Kidney (tissue), 14 donors: Measurements from ENCODE around the gene KIF4A. TPM values are rescaled to one million over a fixed set of nuclear protein-coding genes. Genes with fewer than 3 reads are reported as not detected.
"Not testable (repeated sequence)": the region's sequence is repeated elsewhere in the genome, so short reads cannot be mapped to it uniquely, and the experiment has no call there.

Experiments
- DNase-seq, 5 donors: peaks; one replicate each; pipeline ENCODE4 v3.0.0-alpha.2; 2013 to 2020
- FAIRE-seq: peaks from 2 replicates; lab custom pipeline; 2012; peaks lifted over from hg19 to GRCh38; lab: Jason Lieb, UNC
- H3K27ac ChIP-seq, 2 donors: one replicate each; pipeline ENCODE4 v1.7.0; 2013; ENCODE audit warnings: low read depth in 2 of 2, low read length in 2 of 2, inconsistent platforms in 1 of 2
- H3K27me3 ChIP-seq: one replicate; pipeline ENCODE4 v1.7.1; 2013; ENCODE audit warnings: low read length, inconsistent platforms; ENCODE audit not compliant: control insufficient read depth, insufficient read depth
- H3K36me3 ChIP-seq, 3 donors: one replicate each; pipeline versions ENCODE4 v1.7.0 to v1.7.1; 2013; ENCODE audit warnings: low read length in 3 of 3, control low read depth in 1 of 3, inconsistent platforms in 1 of 3; ENCODE audit not compliant: insufficient read depth in 3 of 3, control insufficient read depth in 2 of 3
- H3K4me1 ChIP-seq, 3 donors: one replicate each; pipeline versions ENCODE4 v1.7.0 to v1.7.1; 2013; ENCODE audit warnings: low read length in 3 of 3, inconsistent platforms in 1 of 3, low read depth in 1 of 3; ENCODE audit not compliant: control insufficient read depth in 2 of 3, insufficient read depth in 2 of 3
- H3K4me3 ChIP-seq, 3 donors: one replicate each; pipeline versions ENCODE4 v1.7.0 to v1.8.1; 2013; ENCODE audit warnings: low read length in 3 of 3, control low read depth in 1 of 3, inconsistent platforms in 1 of 3
- H3K9ac ChIP-seq, 3 donors: one replicate each; pipeline versions ENCODE4 v1.7.0 to v1.7.1; 2013; ENCODE audit warnings: low read length in 3 of 3, control low read depth in 1 of 3, inconsistent platforms in 1 of 3
- H3K9me3 ChIP-seq, 3 donors: one replicate each; pipeline versions ENCODE4 v1.7.0 to v1.7.1; 2013; ENCODE audit warnings: low read length in 3 of 3, control low read depth in 1 of 3, inconsistent platforms in 1 of 3; ENCODE audit not compliant: control insufficient read depth in 2 of 3, insufficient read depth in 1 of 3
- CTCF ChIP-seq: IDR thresholded peaks from 3 replicates; pipeline ENCODE4 v1.5.1; 2012; ENCODE audit warnings: mild to moderate bottlenecking, moderate library complexity, borderline replicate concordance; ENCODE audit not compliant: insufficient read depth; ENCODE audit errors: extremely low read depth
- intact Hi-C: fragments of 100-400 bp; cut with DNase I; formaldehyde crosslinking; loops from one replicate; pipeline ENCODE4 v1.11.1; 2022
- polyA plus RNA-seq: library from polyadenylated mRNA; stranded (reverse); fragments of 350-450 nt; fragmentation: Illumina TruSeq; extraction: RNeasy Lipid Tissue Mini Kit (QIAGEN cat#74804); gene quantifications from one replicate; pipeline ENCODE4 v1.2.3, GENCODE V29; 2014; ENCODE audit warnings: low read depth, low replicate concordance; ENCODE audit not compliant: insufficient read depth
- total RNA-seq: library from RNA; stranded (reverse); fragmentation: NEBNext Ultra II Directional; extraction: Animal tissue kit (Norgen Biotek cat#: 25700); gene quantifications from one replicate; pipeline ENCODE4 v1.2.1, GENCODE V29; 2021
- donor health status: control.
- donor health status: control.
- donor health status: control.
- donor health status: control.
- donor health status: control.
- donor health status: DM: yes; HTN: yes; CAD: no.
- donor health status: Normal renal cell carcinoma (clear cell type).

Gene KIF4A
- total and polyA plus RNA-seq, 2 donors from 2014 or later, result 0.13 to 0.35 TPM

DNA sequence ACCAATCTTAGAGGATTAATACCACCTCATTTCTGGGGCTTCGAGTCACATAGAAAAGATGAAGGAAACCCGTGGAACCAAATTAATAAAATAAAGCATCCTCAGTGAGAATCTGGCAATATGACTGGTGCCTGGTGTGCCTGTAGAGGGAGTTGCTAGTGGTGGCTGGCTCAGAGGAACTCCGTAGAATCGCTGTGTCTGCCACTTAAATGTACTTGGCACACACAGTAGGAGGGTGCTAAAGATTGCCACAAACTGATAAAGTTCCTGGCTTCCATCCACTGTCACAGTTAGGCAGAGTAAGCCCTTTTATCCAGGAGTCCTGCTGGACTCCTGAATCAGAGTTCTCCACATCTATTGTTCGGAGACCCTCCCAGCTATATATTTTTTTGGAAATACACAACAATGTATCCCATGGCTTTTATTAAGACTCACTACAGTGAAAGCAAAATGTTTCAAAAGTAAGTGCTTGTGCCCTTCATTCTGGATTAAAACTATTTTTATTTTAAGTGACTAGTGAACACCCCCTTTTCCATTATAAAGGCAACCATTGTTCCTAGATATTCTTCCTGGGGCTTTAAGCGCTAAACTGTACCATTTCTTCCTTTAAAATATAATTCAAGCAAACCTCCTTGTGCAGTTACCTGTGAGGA lies 56.6 kb downstream of the KIF4A start:
- intact Hi-C loops, result no loop called here
- no peaks in the 10 kb centered on the region for H3K36me3 ChIP-seq
- H3K4me3 ChIP-seq, result no peak overlapping the region
- H3K27ac ChIP-seq, result no peak overlapping the region
- FAIRE-seq (no peak), DNase-seq (no peak)
- no peaks in the 10 kb centered on the region for H3K4me1 ChIP-seq
- H3K9ac ChIP-seq, result no peak overlapping the region
- TF ChIP-seq CTCF, result no peak
- no peaks in the 10 kb centered on the region for H3K9me3 ChIP-seq
- no peaks in the 10 kb centered on the region for H3K27me3 ChIP-seq

DNA sequence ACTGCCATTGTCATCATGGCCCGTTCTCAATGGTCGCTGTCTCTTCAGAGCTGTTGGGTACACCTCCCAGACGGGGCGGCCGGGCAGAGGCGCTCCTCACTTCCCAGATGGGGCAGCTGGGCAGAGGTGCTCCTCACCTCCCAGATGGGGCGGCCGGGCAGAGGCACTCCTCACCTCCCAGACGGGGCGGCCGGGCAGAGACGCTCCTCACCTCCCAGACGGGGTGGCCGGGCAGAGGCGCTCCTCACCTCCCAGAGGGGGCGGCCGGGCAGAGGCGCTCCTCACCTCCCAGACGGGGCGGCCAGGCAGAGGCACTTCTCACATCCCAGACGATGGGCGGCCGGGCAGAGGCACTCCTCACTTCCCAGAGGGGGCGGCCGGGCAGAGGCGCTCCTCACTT lies 58.9 kb downstream of the KIF4A start:
- H3K36me3 ChIP-seq, H3K4me3 ChIP-seq, FAIRE-seq, H3K27me3 ChIP-seq, H3K9me3 ChIP-seq, H3K27ac ChIP-seq, H3K4me1 ChIP-seq, H3K9ac ChIP-seq, intact Hi-C loops, DNase-seq: not testable (repeated sequence)

- H3K9me3 ChIP-seq, DNase-seq, FAIRE-seq, H3K27ac ChIP-seq, intact Hi-C loops, H3K4me3 ChIP-seq, H3K36me3 ChIP-seq, H3K9ac ChIP-seq, H3K4me1 ChIP-seq, H3K27me3 ChIP-seq: not testable (repeated sequence)
These were observed 59.6 kb downstream of the KIF4A start for GRCh38 chrX:70349367-70350125.

DNA sequence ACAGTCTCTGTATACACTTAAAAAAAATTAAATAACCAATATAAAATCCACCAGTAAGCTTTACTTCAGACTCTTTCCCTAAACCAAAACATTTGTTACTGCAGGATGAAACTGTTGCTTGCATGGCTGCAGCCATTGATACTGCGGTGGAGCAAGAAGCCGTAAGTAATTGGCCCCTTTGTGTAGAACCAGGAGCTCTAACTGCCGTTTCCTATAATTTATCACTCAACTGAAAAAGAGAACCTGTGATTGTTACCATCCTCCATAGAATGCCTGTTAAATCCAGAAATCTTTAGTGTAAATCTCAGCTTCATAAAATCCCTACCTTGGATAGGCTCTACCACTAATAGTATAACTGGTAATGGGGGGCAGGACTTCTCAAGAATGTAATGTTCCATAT lies 62.6 kb downstream of the KIF4A start:
- FAIRE-seq (no peak), DNase-seq (no peak)
- Histone ChIP-seq H3K4me1 (no peaks in the 10 kb centered on the region), H3K9me3 (no peaks in the 10 kb centered on the region), H3K9ac (no peak overlapping the region), H3K36me3 (no peaks in the 10 kb centered on the region), H3K27me3 (no peaks in the 10 kb centered on the region), H3K27ac (no peak overlapping the region), H3K4me3 (no peak overlapping the region)
- intact Hi-C loops, result no loop called here
- TF ChIP-seq CTCF, result no peak
